HG03432 (cell line): Measurements from ENCODE around the gene RPS5.
A peak's percentile ranks its signal among the peaks of the same experiment; 100 is the strongest.

Experiments
- ATAC-seq: cut with Tn5 transposase; IDR thresholded peaks from one replicate; pipeline ENCODE4 v1.9.1; 2021; ENCODE audit warnings: mild to moderate bottlenecking, moderate library complexity; ENCODE audit not compliant: unreplicated experiment

The RPS5 gene

GRCh38 chr19:58382997-58383603 lies 4.0 kb upstream of the RPS5 start:
- no peak for ATAC-seq

DNA sequence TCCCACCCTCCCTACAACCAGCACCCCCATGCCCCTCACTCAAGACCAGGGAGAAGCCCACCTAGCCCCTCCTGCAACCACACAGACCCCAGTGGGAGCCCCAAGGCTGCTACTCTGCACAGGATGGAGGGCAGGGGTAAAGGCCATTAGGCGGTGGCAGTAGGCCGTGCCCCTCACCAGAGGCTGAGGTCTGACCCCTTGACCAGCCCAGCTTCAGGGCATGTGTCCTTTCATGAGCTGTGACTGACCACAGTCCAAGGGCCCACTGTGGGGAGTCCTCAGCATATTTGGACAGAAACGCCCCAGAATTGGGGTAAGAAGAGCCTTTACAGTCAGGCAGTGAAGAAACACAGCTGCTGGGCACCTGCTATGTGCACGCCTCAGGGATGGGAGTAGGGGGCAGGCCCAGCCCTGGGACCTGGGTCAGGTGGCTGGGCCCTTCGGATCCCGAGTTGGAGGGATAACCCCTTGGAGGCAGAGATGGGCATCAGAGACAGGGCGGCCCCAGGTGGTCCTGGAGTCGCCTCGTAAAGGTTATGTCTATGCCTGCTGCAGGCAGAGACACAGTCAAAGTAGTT lies 1.7 kb upstream of the RPS5 start:
- ATAC-seq: no peak

GRCh38 chr19:58385891-58386575 lies 1.0 kb upstream of the RPS5 start:
- peak; percentile 14 for ATAC-seq

- no peak for ATAC-seq
These were observed 487 bp downstream of the RPS5 start for GRCh38 chr19:58387338-58388174.

DNA sequence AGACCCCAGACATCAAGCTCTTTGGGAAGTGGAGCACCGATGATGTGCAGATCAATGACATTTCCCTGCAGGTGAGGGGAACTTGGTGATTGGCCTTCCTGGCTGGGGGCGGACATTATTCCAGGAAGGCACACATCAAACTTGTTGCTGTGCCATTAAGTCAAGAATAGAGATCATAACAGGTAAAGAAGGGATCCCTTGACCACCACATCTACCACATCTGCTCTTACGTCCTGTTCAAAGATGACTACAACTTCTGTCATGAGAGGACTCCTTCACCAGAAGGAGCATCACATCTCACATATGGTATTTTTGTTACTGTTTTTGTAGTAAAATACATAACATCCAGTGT lies 1.1 kb downstream of the RPS5 start:
- ATAC-seq: no peak

DNA sequence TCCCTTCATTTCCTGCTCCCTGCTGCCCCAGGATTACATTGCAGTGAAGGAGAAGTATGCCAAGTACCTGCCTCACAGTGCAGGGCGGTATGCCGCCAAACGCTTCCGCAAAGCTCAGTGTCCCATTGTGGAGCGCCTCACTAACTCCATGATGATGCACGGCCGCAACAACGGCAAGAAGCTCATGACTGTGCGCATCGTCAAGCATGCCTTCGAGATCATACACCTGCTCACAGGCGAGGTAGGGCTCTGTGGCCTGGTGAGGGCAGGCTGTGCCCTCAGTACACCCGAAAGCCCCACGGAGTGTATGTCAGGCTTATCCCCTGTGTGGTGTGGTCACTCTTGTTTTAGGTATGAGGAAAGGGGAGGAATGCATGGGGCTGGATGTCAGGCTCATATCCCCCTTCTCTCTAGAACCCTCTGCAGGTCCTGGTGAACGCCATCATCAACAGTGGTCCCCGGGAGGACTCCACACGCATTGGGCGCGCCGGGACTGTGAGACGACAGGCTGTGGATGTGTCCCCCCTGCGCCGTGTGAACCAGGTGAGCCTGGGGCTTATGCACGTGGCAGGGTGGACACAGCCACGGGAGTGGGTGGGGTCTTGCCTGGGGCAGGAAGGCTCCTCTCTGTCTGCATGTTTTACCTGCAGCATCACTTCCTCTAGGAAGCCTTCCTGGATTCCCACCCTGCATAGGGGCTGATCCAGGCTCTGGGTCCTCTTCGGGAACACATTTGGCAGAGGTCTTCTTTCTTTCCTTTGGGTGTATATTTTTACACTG lies 6.1 kb downstream of the RPS5 start:
- ATAC-seq: no peak

DNA sequence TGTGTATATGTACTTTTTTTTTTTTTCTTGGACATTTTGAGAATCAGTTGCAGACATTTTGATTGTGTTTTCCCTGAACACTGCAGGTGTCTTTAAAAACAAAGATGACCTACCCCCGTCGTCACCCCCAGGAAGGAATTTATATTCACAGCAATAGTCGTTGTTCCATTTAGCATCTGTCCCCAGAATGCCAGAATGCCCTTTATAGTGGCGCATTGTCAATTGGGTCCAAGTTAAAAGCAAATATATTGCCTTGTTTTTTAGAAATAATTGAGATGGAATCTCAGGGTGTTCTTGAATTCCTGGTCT lies 6.6 kb downstream of the RPS5 start:
- no peak for ATAC-seq

GRCh38 chr19:58394821-58395219 lies 7.8 kb downstream of the RPS5 start:
- no peak for ATAC-seq

DNA sequence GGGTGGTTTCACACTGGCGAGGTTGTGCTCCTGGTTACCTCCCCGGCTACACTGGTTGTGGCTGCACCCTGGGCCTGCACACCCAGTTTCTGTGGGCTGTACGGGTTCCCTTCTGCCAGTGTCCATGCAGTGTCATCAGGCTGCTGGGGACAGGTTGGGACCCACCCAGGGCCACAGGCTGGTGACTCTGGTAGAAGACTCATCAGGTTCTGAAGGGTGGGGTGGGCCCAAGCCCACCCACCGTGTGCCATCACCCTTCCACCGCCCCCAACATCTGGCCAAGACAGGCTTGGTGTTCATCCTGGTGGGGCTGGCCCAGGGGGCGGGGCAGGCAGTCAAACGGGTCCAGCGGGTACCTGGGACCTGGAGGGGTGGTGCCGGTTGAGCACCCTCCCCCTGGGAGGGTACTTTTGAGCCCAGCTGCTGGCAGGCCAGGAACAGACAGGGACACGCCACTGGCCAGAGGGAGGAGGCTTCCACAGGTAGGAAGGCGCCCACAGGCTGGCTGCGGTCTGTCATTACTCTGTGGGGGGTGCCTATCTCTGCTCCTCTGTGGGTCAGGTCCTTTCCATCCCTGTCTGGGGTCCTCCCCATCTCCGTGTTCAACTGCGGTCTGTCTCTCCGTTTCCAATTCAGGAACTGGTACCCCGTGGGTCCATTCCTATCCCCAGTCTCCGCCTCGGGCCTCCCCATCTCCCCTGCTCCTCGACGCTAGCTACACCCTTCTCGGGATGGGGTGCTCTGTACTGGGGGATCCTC lies 8.3 kb downstream of the RPS5 start, which contains the start of gene RNF225:
RNF225 (plus strand) TSS at position 437 of the 759 bp plus-strand sequence. CDS start 434 bp downstream, outside the sequence.
- ATAC-seq: no peak

DNA sequence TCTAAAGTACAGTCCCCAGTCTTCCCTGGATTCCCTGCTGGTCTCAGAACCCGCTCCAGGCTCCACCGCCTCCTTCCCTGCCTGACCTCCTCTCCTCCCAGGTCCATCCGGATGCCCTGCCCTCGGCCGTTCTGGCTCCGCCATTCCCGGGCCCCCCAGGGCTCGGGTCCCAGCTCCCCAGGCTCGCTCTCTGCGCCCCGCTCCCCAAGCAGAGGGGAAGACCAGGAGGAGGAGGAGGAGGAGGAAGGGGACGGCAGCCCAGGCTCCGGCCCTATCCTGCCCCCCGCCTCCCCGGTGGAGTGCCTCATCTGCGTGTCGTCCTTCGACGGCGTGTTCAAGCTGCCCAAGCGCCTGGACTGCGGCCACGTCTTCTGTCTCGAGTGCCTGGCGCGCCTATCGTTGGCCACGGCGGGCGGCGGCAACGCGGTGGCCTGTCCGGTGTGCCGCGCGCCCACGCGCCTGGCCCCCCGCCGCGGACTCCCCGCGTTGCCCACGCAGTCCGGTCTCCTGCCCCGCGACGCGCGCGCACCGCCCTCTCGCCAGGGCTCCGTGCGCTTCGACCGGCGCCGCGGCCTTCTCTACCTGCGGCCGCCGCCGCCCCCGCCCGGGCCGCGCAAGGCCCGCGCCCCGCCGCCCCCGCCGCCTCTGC lies 9.0 kb downstream of the RPS5 start:
- no peak for ATAC-seq

DNA sequence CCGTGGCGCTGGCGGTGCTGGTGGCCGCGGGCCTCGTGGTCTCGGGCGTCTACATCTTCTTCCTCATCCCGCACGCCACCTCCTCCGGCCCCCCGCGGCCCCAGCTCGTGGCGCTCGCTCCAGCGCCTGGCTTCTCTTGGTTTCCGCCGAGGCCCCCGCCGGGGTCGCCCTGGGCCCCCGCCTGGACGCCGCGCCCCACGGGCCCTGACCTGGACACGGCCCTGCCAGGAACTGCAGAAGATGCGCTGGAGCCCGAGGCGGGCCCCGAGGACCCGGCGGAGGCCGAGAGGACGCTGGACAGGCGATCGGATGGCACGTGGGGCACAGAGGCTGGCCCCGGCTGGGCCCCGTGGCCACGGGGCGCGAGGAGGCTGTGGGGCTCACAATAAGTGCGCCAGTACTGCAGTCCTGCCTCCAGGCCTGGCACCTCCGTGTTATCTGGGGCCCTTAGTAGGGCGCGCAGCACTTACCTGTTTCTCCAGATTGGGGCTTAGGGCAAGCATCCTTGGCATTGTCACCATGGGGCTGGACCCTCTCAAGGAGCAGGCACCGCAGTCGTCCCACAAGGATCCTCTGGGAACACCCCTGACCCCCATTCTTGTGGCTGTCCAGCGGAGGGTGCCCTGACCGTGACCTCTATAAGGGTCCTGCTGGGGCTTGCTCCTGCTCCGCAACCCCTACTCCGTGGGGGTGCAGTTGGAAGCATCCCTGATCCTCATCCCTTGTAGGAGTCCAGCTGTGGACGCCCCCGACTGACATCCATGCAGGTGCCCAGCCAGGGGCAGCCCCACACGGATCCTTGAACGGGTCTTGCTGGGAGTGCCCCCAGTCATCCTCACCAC lies 9.8 kb downstream of the RPS5 start:
- no peak for ATAC-seq

GRCh38 chr19:58397533-58398037 lies 10.5 kb downstream of the RPS5 start:
- ATAC-seq: no peak

- no peak for ATAC-seq
These were observed 11.0 kb downstream of the RPS5 start for GRCh38 chr19:58398087-58398486.

GRCh38 chr19:58398545-58398944 lies 11.5 kb downstream of the RPS5 start:
- ATAC-seq: no peak

- ATAC-seq: no peak
These were observed 12.8 kb downstream of the RPS5 start for GRCh38 chr19:58399903-58400302.

DNA sequence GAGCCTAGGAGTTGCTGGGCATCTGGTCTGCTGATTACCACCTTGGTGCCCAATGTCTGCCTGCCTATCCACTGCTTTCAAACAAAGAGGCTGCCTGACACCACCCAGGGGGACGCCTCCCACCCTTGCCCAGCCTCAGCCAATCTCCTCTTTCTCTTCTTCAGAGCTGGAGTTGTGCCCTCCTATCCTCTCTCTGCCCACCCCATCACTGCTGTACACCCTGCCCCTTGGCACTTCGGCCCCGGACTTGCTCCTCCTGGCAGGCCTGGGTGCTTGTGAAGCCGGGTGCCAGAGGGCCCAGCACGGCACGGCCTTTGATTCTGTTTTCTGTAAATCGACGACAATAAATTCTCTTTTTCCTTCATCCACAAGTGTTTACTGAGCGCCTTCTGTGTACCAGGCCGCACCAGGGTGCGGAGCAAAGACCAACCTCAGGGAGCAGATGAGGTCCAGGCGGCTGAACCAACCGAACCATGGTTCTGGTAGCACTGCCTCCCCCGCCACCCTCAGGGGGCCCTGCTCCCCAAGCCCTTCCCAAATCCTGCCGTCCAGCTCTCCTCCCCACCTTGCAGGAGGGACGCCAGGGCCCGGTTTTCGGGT lies 13.3 kb downstream of the RPS5 start:
- ATAC-seq: no peak

DNA sequence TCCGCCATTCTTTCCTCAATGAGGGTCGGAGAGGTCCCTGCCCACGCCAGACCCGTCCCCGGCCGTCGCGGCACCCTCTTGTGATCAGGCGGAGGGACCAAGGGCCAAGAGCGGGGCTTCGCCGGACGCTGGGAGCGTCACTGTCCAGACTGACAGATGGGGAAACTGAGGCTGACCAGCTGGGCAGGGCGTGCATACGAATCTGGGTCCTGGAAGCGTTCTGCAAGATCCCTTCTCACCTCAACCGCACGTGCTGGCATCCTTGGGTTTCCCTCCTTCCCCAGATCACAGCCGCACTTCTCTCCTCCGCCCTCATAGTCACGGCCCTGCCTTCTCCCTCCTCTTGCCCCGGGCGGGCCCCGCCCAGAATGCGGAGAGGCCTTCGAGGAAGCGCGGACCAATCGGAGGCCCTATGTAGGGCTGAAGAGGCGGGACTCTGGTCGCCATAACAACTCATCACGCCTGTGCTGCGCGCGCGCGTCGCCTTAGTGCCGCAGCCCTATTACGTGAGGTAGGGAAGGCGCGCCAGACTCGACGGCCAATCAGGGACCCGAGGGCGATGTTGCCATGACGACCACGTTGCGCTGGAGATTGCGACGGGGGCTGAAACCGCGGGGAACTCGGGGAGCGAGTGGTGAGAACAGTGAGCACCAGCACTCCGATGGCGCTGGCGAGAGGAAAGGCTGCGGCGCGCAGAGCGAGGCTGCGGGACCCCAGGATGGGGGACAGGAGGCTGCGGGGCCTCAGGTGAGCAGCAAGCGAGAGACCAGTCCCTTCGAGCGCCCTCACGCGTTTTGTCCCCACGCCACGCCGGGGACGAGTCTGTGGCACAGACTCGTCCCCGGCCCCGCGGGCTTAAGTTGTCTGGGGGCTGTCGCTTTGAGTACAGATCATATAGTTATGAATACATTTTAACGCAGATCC lies 14.1 kb downstream of the RPS5 start:
- peak; percentile 97 for ATAC-seq
